Progenitor cell of endocrine pancreas (in vitro differentiated cells): ENCODE results near the gene ADAM17. TPM values are rescaled to one million over a fixed set of nuclear protein-coding genes. Genes with fewer than 3 reads are reported as not detected.
"Not testable (repeated sequence)": the region's sequence is repeated elsewhere in the genome, so short reads cannot be mapped to it uniquely, and the experiment has no call there.

Source experiments
- DNase-seq: peaks from one replicate; pipeline ENCODE4 v3.0.0; 2021; ENCODE audit warnings: low spot score; ENCODE audit not compliant: unreplicated experiment
- H3K27ac Mint-ChIP-seq: 2 replicates; pipeline ENCODE4 v1.8.0; 2021; ENCODE audit warnings: mild to moderate bottlenecking, moderate library complexity, mixed read lengths
- H3K27me3 Mint-ChIP-seq: 2 replicates; pipeline ENCODE4 v1.8.0; 2021; ENCODE audit warnings: mixed read lengths
- H3K36me3 Mint-ChIP-seq: 2 replicates; pipeline ENCODE4 v1.8.0; 2022; ENCODE audit warnings: mixed read lengths; ENCODE audit not compliant: insufficient read depth
- H3K4me1 Mint-ChIP-seq: 2 replicates; pipeline ENCODE4 v1.8.0; 2021; ENCODE audit warnings: low read depth, mixed read lengths
- H3K4me3 Mint-ChIP-seq: 2 replicates; pipeline ENCODE4 v1.8.0; 2021; ENCODE audit warnings: low read depth, mild to moderate bottlenecking, moderate library complexity, mixed read lengths
- H3K9me3 Mint-ChIP-seq: 2 replicates; pipeline ENCODE4 v1.8.0; 2021; ENCODE audit warnings: low read depth, mixed read lengths
- total RNA-seq: library from RNA; stranded (reverse); gene quantifications from 2 replicates; pipeline ENCODE4 v1.2.1, GENCODE V29; 2021
- TF ChIP-seq, protein P1 (sequence below): fragments of 200-600 bp; sonication (generic); IDR thresholded peaks from one replicate; pipeline ENCODE4 v1.5.0; 2021; ENCODE audit warnings: antibody characterized with exemption, mild to moderate bottlenecking; ENCODE audit not compliant: unreplicated experiment

ADAM17 gene
- total RNA-seq, 1 donor from 2014 or later, result 53.1 TPM

DNA sequence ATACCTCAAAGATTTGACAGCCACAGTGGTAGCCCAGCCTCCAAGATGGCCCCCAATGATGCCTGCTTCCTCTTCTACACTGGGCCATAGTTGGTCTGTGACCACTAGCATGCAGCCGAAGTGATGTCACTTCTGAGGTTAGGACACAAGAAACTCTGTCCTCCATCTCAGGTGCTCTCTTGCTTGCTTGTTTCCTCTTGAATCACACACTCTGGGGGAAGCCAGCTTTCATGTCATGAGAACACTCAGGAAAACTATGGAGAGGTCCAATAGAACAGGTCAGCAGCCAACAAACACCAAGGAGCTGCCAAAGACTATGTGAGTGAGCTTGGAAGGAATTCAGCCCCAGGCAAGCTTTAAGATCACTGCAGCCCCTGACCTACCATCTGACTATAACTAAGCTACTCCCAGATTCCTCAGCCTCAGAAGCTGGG lies 3.3 kb upstream of the ADAM17 start:
- H3K27ac Mint-ChIP-seq, result no peak overlapping the region
- peaks cover 3% of the 10 kb centered on the region for H3K36me3 Mint-ChIP-seq
- peak overlapping the region; percentile 43 for H3K4me3 Mint-ChIP-seq

DNA sequence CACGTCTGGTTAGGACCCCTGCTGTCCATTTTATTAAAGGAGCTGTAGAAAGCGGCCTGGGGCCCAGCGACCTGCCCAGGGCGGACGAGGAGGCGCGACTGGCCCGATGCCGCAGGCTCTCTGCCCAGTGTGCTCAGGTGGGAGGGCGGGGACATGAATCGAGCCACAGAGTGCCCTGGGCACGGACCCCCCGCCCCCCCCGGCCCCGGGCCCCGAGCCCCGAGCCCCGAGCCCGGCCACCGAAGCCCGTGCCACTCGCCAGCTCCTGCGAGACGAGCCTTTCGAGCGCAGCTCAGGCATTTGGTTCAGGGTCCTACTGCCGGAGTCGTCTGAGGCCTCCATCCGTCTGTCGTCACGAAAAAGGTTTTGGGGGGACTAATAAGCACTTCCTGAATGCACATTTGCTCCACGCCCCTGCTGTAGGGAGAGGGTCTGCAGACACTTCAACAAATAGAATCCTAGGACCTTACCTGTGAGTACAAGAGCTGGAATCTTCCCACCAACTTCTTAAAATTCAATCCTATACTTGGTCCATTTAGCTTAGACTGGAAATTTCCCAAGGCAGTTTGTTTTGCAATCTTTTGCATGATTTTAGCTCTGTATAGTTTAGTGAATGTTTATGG lies 602 bp upstream of the ADAM17 start:
- Mint-ChIP-seq H3K4me3 (peak overlapping the region; percentile 96), H3K9me3 (no peaks in the 10 kb centered on the region), H3K4me1 (peaks cover 38% of the 10 kb centered on the region), H3K36me3 (peaks cover 3% of the 10 kb centered on the region), H3K27me3 (no peaks in the 10 kb centered on the region), H3K27ac (peak overlapping the region; percentile 100)
- TF ChIP-seq, protein P1, sequence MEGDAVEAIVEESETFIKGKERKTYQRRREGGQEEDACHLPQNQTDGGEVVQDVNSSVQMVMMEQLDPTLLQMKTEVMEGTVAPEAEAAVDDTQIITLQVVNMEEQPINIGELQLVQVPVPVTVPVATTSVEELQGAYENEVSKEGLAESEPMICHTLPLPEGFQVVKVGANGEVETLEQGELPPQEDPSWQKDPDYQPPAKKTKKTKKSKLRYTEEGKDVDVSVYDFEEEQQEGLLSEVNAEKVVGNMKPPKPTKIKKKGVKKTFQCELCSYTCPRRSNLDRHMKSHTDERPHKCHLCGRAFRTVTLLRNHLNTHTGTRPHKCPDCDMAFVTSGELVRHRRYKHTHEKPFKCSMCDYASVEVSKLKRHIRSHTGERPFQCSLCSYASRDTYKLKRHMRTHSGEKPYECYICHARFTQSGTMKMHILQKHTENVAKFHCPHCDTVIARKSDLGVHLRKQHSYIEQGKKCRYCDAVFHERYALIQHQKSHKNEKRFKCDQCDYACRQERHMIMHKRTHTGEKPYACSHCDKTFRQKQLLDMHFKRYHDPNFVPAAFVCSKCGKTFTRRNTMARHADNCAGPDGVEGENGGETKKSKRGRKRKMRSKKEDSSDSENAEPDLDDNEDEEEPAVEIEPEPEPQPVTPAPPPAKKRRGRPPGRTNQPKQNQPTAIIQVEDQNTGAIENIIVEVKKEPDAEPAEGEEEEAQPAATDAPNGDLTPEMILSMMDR, result no peak
- DNase-seq, result no peak

More for the DNA sequence above, 3.3 kb upstream of the ADAM17 start:
- no peaks in the 10 kb centered on the region for H3K9me3 Mint-ChIP-seq
- no peaks in the 10 kb centered on the region for H3K27me3 Mint-ChIP-seq
- no peak for DNase-seq
- TF ChIP-seq, protein P1, result no peak
- peaks cover 29% of the 10 kb centered on the region for H3K4me1 Mint-ChIP-seq

DNA sequence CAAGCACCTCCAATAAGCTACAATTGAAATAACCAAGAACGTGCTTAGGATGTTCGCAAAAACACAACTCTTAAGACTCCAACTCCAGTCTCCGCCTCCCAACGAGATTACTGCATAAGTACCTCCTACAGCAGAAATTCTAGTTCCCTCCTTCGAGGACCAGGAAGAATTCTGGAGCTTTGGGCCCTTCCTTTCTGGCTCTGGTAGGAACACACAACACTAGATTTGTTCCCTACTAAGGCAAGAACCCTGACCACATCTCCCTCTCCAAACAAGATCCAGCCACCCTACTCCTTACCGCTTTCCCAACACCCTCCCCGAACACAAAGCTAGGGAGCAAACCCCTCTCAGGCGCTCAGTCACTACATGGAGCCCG lies 721 bp downstream of the ADAM17 start:
- Mint-ChIP-seq H3K27me3 (no peaks in the 10 kb centered on the region), H3K27ac (peak overlapping the region; percentile 98), H3K4me3 (peak overlapping the region; percentile 96), H3K4me1 (peaks cover 34% of the 10 kb centered on the region), H3K9me3 (no peaks in the 10 kb centered on the region), H3K36me3 (peaks cover 3% of the 10 kb centered on the region)
- TF ChIP-seq, protein P1, result no peak
- no peak for DNase-seq

DNA sequence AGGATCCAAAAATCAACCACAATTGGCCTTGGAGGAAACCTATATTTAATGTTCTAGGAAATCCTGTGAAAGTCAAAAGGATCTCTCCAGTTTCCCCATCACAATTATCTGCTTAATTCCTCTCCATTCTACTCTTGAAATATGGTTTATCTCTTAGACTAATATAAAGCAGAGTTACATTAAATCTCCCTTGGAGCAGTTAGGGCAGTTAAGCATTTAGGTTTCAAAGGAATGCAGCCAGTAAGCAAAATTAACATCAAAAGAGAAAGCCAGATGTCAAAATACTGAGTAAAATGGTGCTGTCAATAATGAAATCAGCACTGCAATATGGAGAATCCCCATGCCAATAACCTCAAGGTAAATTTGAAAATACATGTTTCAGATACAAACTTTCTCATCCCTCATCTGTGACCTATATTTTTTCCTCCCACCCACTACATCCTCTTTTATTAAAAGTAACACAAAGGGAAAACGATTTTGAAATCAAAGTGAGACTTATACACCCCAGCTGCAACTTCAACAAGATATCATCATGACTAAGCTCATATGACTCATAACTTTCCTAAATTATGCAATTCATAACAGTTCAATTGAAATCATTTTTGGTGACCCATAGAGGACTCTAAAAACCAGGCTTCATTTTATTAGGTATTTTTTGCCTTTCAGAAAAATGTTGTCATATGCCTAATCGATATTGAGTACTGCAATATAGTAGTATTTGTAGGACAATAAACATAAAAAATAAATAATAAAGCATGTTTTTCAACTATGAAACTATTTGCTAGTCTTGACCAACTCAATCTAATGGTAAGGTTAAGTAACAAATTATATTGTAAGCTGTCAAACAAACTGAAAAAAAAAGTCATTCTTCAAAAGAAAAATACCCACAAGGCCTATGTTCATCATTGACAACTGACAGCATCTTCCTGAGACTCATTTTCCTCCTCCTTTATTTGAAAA lies 3.1 kb downstream of the ADAM17 start:
- DNase-seq, result no peak
- Mint-ChIP-seq H3K9me3 (no peaks in the 10 kb centered on the region), H3K4me3 (no peak overlapping the region), H3K27ac (no peak overlapping the region), H3K36me3 (peaks cover 1% of the 10 kb centered on the region), H3K27me3 (no peaks in the 10 kb centered on the region), H3K4me1 (peaks cover 32% of the 10 kb centered on the region)
- TF ChIP-seq, protein P1, result no peak

DNA sequence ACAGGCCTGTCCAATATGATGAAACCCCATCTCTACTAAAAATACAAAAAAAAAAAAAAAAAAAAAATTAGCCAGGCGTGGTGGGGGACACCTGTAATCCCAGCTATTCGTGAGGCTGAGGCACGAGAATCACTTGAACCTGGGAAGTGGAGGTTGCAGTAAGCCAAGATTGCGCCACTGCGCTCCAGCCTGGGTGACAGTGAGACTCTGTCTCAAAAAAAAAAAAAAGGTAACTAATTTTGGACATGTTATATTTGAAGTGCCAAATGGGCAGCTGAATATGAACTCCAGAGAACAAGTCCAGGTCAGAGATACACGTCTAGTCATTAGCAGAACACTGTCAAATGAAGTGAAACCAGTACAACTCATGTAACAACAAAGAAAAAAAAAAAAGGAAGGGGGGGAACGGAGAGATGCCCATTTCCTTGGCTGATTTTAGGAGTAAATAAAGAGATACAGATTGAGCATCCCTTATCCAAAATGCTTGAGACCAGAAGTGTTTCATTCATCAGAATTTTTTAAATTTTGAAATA lies 4.7 kb downstream of the ADAM17 start:
- not testable (repeated sequence) for H3K36me3 Mint-ChIP-seq, H3K27ac Mint-ChIP-seq, H3K27me3 Mint-ChIP-seq, DNase-seq, H3K9me3 Mint-ChIP-seq, H3K4me3 Mint-ChIP-seq
- H3K4me1 Mint-ChIP-seq, result peaks cover 28% of the 10 kb centered on the region
